CD1c-positive myeloid dendritic cell (primary cell): ENCODE results near the gene CREBL2.

Source experiments
- DNase-seq: peaks from one replicate; pipeline ENCODE4 v3.0.0-alpha.2; 2016; ENCODE audit errors: extremely low spot score

Gene CREBL2

GRCh38 chr12:12676605-12677004 is 64.9 kb downstream of the CREBL2 start:
- DNase-seq = no peak

- DNase-seq = no peak
Measured at GRCh38 chr12:12681061-12681765, 69.5 kb downstream of the CREBL2 start.

- DNase-seq = no peak
Measured at GRCh38 chr12:12682284-12682683, 70.6 kb downstream of the CREBL2 start.

GRCh38 chr12:12683136-12683697 is 71.5 kb downstream of the CREBL2 start:
- DNase-seq = no peak

GRCh38 chr12:12683725-12684124 is 72.0 kb downstream of the CREBL2 start:
- no peak for DNase-seq

GRCh38 chr12:12684375-12685106 is 72.9 kb downstream of the CREBL2 start:
- DNase-seq = no peak

GRCh38 chr12:12685305-12685704 is 73.6 kb downstream of the CREBL2 start:
- no peak for DNase-seq

- DNase-seq = no peak
Measured at GRCh38 chr12:12686472-12686871, 74.8 kb downstream of the CREBL2 start.

- DNase-seq = no peak
Measured at GRCh38 chr12:12686925-12687324, 75.2 kb downstream of the CREBL2 start.

GRCh38 chr12:12689647-12690300 is 78.1 kb downstream of the CREBL2 start:
- DNase-seq = no peak

- DNase-seq = no peak
Measured at GRCh38 chr12:12691549-12691948, 79.9 kb downstream of the CREBL2 start.

- DNase-seq = no peak
Measured at GRCh38 chr12:12693111-12693671, 81.5 kb downstream of the CREBL2 start.
